B cell (primary cell): Measurements from ENCODE around the gene DOK7. TPM values are rescaled to one million over a fixed set of nuclear protein-coding genes. Genes with fewer than 3 reads are reported as not detected.
"Not testable (repeated sequence)": the region's sequence is repeated elsewhere in the genome, so short reads cannot be mapped to it uniquely, and the experiment has no call there.

Experiments used
- ATAC-seq: fragments of 200-7000 bp; cut with Tn5 transposase; one replicate; pipeline ENCODE4 v1.10.0; 2021; ENCODE audit warnings: low read depth, mild to moderate bottlenecking, moderate number of reproducible peaks, moderate library complexity
- CTCF ChIA-PET: fragments of 350-600 bp; sonication (Branson Sonifier 250); formaldehyde crosslinking; loops from one replicate; lab custom pipeline; 2021; ENCODE audit warnings: antibody characterized with exemption, inconsistent platforms; lab: Charles Lee
- POLR2A ChIA-PET: fragments of 350-600 bp; sonication (Branson Sonifier 250); formaldehyde crosslinking; loops from one replicate; lab custom pipeline; 2021; ENCODE audit warnings: antibody characterized with exemption; lab: Charles Lee
- DNase-seq: peaks from one replicate; pipeline ENCODE4 v3.0.0; 2013
- H2AFZ ChIP-seq: 2 replicates; pipeline ENCODE4 v1.6.1; 2012; ENCODE audit warnings: mild to moderate bottlenecking, low read depth, low read length; ENCODE audit not compliant: insufficient read depth, poor library complexity, severe bottlenecking
- H3K27ac ChIP-seq, 2 donors: 1 replicate in 1 of 2; 2 replicates in 1 of 2; pipeline ENCODE4 v1.5.1; 2012 to 2013; ENCODE audit warnings: low read length in 2 of 2, mild to moderate bottlenecking in 2 of 2, moderate library complexity in 1 of 2
- H3K27me3 ChIP-seq, 4 experiments: fragments of 200-600 bp in 1 of 4; sonication (generic) in 1 of 4; replicated peaks in 1 of 4; 1 replicate in 2 of 4; 2 replicates in 2 of 4; pipeline versions ENCODE4 v1.6.1 to v1.7.0; 2013 to 2016; ENCODE audit warnings: low read length in 3 of 4, mild to moderate bottlenecking in 2 of 4, mixed read lengths in 1 of 4, moderate library complexity in 1 of 4; ENCODE audit not compliant: insufficient read depth in 4 of 4, control insufficient read depth in 3 of 4; ENCODE audit errors: control extremely low read depth in 1 of 4
- H3K36me3 ChIP-seq, 2 experiments: replicated peaks in 1 of 2; 1 replicate in 1 of 2; 2 replicates in 1 of 2; pipeline versions ENCODE4 v1.6.1 to v1.7.1; 2013; ENCODE audit warnings: low read length in 1 of 2; ENCODE audit not compliant: insufficient read depth in 2 of 2, control insufficient read depth in 1 of 2; ENCODE audit errors: control extremely low read depth in 1 of 2, extremely low read depth in 1 of 2
- H3K4me1 ChIP-seq, 2 donors: fragments of 200-600 bp in 1 of 2; sonication (generic) in 1 of 2; 1 replicate in 1 of 2; 2 replicates in 1 of 2; pipeline versions ENCODE4 v1.5.1 to v1.6.1; 2013 to 2017; ENCODE audit warnings: low read length in 2 of 2; ENCODE audit not compliant: control insufficient read depth in 2 of 2, insufficient read depth in 2 of 2
- H3K4me2 ChIP-seq: replicated peaks from 2 replicates; pipeline ENCODE3; 2012; ENCODE audit warnings: mild to moderate bottlenecking, low read depth, low read length; ENCODE audit not compliant: poor library complexity, severe bottlenecking
- H3K4me3 ChIP-seq, 5 experiments: fragments of 200-600 bp in 1 of 5; sonication (generic) in 1 of 5; 1 replicate in 3 of 5; 2 replicates in 2 of 5; pipeline versions ENCODE4 v1.5.1 to v1.7.0; 2011 to 2016; ENCODE audit warnings: low read length in 4 of 5, mild to moderate bottlenecking in 4 of 5, low read depth in 2 of 5, control low read depth in 1 of 5, moderate library complexity in 1 of 5; ENCODE audit not compliant: insufficient read depth in 1 of 5; ENCODE audit errors: control extremely low read depth in 1 of 5, extremely low read depth in 1 of 5
- H3K79me2 ChIP-seq: fragments of 200-600 bp; sonication (generic); one replicate; pipeline ENCODE4 v1.6.0; 2016; ENCODE audit warnings: low read length; ENCODE audit not compliant: control insufficient read depth, insufficient read depth
- H3K9ac ChIP-seq: fragments of 200-600 bp; sonication (generic); 2 replicates; pipeline ENCODE4 v1.6.1; 2017; ENCODE audit warnings: mild to moderate bottlenecking, low read length, moderate library complexity
- H3K9me3 ChIP-seq, 3 donors: one replicate each; pipeline versions ENCODE4 v1.6.1 to v1.7.1; 2013; ENCODE audit warnings: low read length in 2 of 3; ENCODE audit not compliant: control insufficient read depth in 2 of 3, insufficient read depth in 1 of 3; ENCODE audit errors: control extremely low read depth in 1 of 3
- H4K20me1 ChIP-seq: 2 replicates; pipeline ENCODE4 v1.6.0; 2012; ENCODE audit warnings: mild to moderate bottlenecking, low read length; ENCODE audit not compliant: insufficient read depth, control insufficient read depth, poor library complexity, severe bottlenecking
- H3K27ac Mint-ChIP-seq: one replicate; pipeline ENCODE4 v1.8.0; 2021; ENCODE audit warnings: mixed read lengths
- H3K27me3 Mint-ChIP-seq: one replicate; pipeline ENCODE4 v1.8.0; 2021; ENCODE audit warnings: mixed read lengths
- H3K4me1 Mint-ChIP-seq: one replicate; pipeline ENCODE4 v1.8.0; 2021; ENCODE audit warnings: mixed read lengths
- H3K4me3 Mint-ChIP-seq: one replicate; pipeline ENCODE4 v1.8.0; 2021; ENCODE audit warnings: mixed read lengths
- H3K9me3 Mint-ChIP-seq: one replicate; pipeline ENCODE4 v1.8.0; 2022; ENCODE audit warnings: mixed read lengths; ENCODE audit not compliant: insufficient read depth
- WGBS: methylation state at CpG from one replicate; pipeline ENCODE4 v1.1.5; 2013; ENCODE audit warnings: missing lambda C conversion rate; ENCODE audit not compliant: insufficient coverage; 5-methylcytosine and 5-hydroxymethylcytosine counted together
- intact Hi-C: fragments of 100-400 bp; cut with micrococcal nuclease; formaldehyde crosslinking; loops from one replicate; pipeline ENCODE4 v1.10.0; 2022
- polyA plus RNA-seq: library from polyadenylated mRNA; depleted of rRNA; stranded (reverse); fragments of >200 nt; gene quantifications from 2 replicates; pipeline ENCODE4 v1.2.3, GENCODE V29; 2012
- total RNA-seq, 2 donors: library from RNA; stranded (reverse); fragments of 120-200 nt in 1 of 2; gene quantifications; 1 replicate in 1 of 2; 2 replicates in 1 of 2; pipeline versions ENCODE4 v1.2.3 to v1.2.4, GENCODE V29; 2013 to 2022

Gene DOK7
- total and polyA plus RNA-seq, 2 donors (not counting 1 experiment from before 2014, with no cell fraction given), result 24.1 to 24.8 TPM

- DNase-seq, ATAC-seq, H3K9me3 Mint-ChIP-seq, H3K27me3 ChIP-seq, CTCF ChIA-PET, H3K27me3 Mint-ChIP-seq, H3K4me3 Mint-ChIP-seq, H3K36me3 ChIP-seq, H2AFZ ChIP-seq, H3K4me2 ChIP-seq, H3K9ac ChIP-seq, POLR2A ChIA-PET, H3K27ac ChIP-seq, H3K4me3 ChIP-seq, H3K27ac Mint-ChIP-seq: not testable (repeated sequence)
- 100% methylated on average over 8 of the region's 10 CpGs for WGBS
- peaks cover 22% of the 10 kb centered on the region for H3K4me1 Mint-ChIP-seq
- intact Hi-C loops, result loop anchor here (10.0 kb wide), 1 partner anchor 759 kb away; the partner anchor contains the start of genes LYAR and ZBTB49
- Histone ChIP-seq H3K4me1 (peaks cover 14 to 17% of the 10 kb centered on the region in 2 donors), H3K79me2 (peaks cover 36% of the 10 kb centered on the region), H4K20me1 (peaks cover 14% of the 10 kb centered on the region), H3K9me3 (peaks cover 0 to 21% (median 0%) of the 10 kb centered on the region in 3 donors)
Observed at GRCh38 chr4:3535812-3536211, 72.7 kb downstream of the DOK7 start.

GRCh38 chr4:3538906-3539305 is 75.8 kb downstream of the DOK7 start:
- H3K4me3 Mint-ChIP-seq, H4K20me1 ChIP-seq, CTCF ChIA-PET, H3K79me2 ChIP-seq, H3K36me3 ChIP-seq, ATAC-seq, H2AFZ ChIP-seq, H3K27me3 ChIP-seq, POLR2A ChIA-PET, H3K4me1 Mint-ChIP-seq, H3K4me1 ChIP-seq, DNase-seq, H3K4me3 ChIP-seq, H3K27ac Mint-ChIP-seq, H3K4me2 ChIP-seq, H3K9me3 Mint-ChIP-seq, H3K9ac ChIP-seq, H3K27me3 Mint-ChIP-seq, H3K27ac ChIP-seq: not testable (repeated sequence)
- intact Hi-C loops, result loop anchor here (10.0 kb wide), 1 partner anchor 756 kb away; the partner anchor contains the start of genes LYAR and ZBTB49
- WGBS, result 99% methylated on average over 12 of the region's 23 CpGs
- H3K9me3 ChIP-seq, result peaks cover 0 to 21% (median 0%) of the 10 kb centered on the region in 3 donors

- H3K9ac ChIP-seq, ATAC-seq, H3K4me3 ChIP-seq, H3K27me3 ChIP-seq, H3K9me3 Mint-ChIP-seq, H2AFZ ChIP-seq, H3K9me3 ChIP-seq, H3K27ac Mint-ChIP-seq, H3K27me3 Mint-ChIP-seq, H3K4me2 ChIP-seq, intact Hi-C loops, POLR2A ChIA-PET, H3K79me2 ChIP-seq, H4K20me1 ChIP-seq, H3K27ac ChIP-seq, H3K36me3 ChIP-seq, H3K4me3 Mint-ChIP-seq, DNase-seq, H3K4me1 Mint-ChIP-seq, H3K4me1 ChIP-seq, CTCF ChIA-PET: not testable (repeated sequence)
- 97% methylated on average over 3 of the region's 8 CpGs for WGBS
Observed at GRCh38 chr4:3543415-3543814, 80.3 kb downstream of the DOK7 start.

Other genes starting within 250 kb of the DOK7 start
- gene MSANTD1, start 214.1 kb upstream of the DOK7 start, total RNA-seq, result 5.5 and 5.8 TPM in 2 replicates
- 0.63 and 0.78 TPM in 2 replicates for gene MSANTD1, start 214.1 kb upstream of the DOK7 start, polyA plus RNA-seq
- 13.1 and 13.9 TPM in 2 replicates for gene RGS12, start 170.3 kb upstream of the DOK7 start, total RNA-seq
- gene RGS12, start 170.3 kb upstream of the DOK7 start, polyA plus RNA-seq, result 2.8 and 3.5 TPM in 2 replicates
- not detected in 2 replicates for gene HGFAC, start 21.3 kb upstream of the DOK7 start, total RNA-seq
- not detected in 2 replicates for gene HGFAC, start 21.3 kb upstream of the DOK7 start, polyA plus RNA-seq
- gene LRPAP1, start 69.1 kb downstream of the DOK7 start, total RNA-seq, result 86.6 and 86.8 TPM in 2 replicates
- 57.3 and 64.6 TPM in 2 replicates for gene LRPAP1, start 69.1 kb downstream of the DOK7 start, polyA plus RNA-seq